ENCODE results near the gene BACE2. TPM values are rescaled to one million over a fixed set of nuclear protein-coding genes. Genes with fewer than 3 reads are reported as not detected.

The BACE2 gene
- total and polyA plus RNA-seq, 2 of the 13 experiments (the other 11 are each of a cell fraction or from before 2014, with no cell fraction given) = 0.07 to 0.11 TPM

DNA sequence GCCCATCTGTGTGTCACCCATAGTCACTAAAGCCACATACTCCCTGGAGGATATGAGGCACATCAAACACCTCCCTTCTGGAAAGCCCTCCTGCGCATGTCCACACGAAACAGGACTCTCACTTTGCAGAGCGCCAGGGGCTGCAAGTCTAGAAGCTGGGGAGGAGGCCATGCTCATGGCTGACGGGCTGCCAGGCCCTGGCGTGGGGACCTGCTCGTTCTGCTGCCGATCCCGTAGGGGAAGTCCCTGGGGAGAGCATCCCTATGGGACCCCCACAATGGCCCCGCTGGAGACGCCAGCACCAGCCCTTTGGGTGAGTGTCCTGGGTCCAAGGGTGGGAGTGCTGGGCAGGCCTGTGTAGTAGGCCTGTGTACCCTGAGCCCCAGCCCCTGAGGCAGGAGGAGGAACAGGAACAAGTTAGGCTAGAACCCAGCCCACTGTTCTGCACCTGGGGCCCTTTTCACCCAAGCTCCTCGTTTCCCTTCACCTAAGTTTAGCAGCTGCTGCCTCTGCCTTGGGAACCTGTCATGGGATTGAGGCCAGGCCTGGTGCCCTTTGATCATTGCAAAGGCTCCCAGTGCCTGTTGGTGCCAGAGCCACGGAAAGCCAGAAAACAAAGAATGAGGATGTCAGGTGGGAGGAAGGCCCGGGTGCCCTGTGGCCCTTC is 158.6 kb downstream of the BACE2 start (continued):
- TF ChIP-seq, protein P1, sequence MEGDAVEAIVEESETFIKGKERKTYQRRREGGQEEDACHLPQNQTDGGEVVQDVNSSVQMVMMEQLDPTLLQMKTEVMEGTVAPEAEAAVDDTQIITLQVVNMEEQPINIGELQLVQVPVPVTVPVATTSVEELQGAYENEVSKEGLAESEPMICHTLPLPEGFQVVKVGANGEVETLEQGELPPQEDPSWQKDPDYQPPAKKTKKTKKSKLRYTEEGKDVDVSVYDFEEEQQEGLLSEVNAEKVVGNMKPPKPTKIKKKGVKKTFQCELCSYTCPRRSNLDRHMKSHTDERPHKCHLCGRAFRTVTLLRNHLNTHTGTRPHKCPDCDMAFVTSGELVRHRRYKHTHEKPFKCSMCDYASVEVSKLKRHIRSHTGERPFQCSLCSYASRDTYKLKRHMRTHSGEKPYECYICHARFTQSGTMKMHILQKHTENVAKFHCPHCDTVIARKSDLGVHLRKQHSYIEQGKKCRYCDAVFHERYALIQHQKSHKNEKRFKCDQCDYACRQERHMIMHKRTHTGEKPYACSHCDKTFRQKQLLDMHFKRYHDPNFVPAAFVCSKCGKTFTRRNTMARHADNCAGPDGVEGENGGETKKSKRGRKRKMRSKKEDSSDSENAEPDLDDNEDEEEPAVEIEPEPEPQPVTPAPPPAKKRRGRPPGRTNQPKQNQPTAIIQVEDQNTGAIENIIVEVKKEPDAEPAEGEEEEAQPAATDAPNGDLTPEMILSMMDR (CRISPR knock-in tag; IDR thresholded peaks at IDR 0.05) = no peak
- TF ChIP-seq PHF21A (CRISPR knock-in tag; IDR thresholded peaks at IDR 0.05) (no peak), ZNF263 (CRISPR knock-in tag; IDR thresholded peaks at IDR 0.05) (no peak), ZNF562 (CRISPR knock-in tag; IDR thresholded peaks at IDR 0.05; ENCODE audit: borderline replicate concordance) (no peak), ZNF251 (CRISPR knock-in tag; IDR thresholded peaks at IDR 0.05) (no peak), ZNF589 (CRISPR knock-in tag; conservative IDR thresholded peaks at IDR 0.05) (no peak), GABPB1 (CRISPR knock-in tag; IDR thresholded peaks at IDR 0.05) (peak; percentile 34; the same call in 1 of the 2 replicates), NFIC (IDR thresholded peaks at IDR 0.05; ENCODE audit: low read length) (no peak), KMT2B (CRISPR knock-in tag; IDR thresholded peaks at IDR 0.05) (no peak), SAP130 (CRISPR knock-in tag; IDR thresholded peaks at IDR 0.05; ENCODE audit: low read depth) (no peak), ZNF143 (CRISPR knock-in tag; IDR thresholded peaks at IDR 0.05) (no peak), IKZF4 (CRISPR knock-in tag; IDR thresholded peaks at IDR 0.05; ENCODE audit: borderline replicate concordance, low read depth, not compliant biosample characterization) (no peak), ZNF160 (CRISPR knock-in tag; IDR thresholded peaks at IDR 0.05) (no peak)
- TF ChIP-seq, protein P2, sequence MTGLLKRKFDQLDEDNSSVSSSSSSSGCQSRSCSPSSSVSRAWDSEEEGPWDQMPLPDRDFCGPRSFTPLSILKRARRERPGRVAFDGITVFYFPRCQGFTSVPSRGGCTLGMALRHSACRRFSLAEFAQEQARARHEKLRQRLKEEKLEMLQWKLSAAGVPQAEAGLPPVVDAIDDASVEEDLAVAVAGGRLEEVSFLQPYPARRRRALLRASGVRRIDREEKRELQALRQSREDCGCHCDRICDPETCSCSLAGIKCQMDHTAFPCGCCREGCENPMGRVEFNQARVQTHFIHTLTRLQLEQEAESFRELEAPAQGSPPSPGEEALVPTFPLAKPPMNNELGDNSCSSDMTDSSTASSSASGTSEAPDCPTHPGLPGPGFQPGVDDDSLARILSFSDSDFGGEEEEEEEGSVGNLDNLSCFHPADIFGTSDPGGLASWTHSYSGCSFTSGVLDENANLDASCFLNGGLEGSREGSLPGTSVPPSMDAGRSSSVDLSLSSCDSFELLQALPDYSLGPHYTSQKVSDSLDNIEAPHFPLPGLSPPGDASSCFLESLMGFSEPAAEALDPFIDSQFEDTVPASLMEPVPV (CRISPR knock-in tag; IDR thresholded peaks at IDR 0.05) = no peak
- TF ChIP-seq, protein P3, sequence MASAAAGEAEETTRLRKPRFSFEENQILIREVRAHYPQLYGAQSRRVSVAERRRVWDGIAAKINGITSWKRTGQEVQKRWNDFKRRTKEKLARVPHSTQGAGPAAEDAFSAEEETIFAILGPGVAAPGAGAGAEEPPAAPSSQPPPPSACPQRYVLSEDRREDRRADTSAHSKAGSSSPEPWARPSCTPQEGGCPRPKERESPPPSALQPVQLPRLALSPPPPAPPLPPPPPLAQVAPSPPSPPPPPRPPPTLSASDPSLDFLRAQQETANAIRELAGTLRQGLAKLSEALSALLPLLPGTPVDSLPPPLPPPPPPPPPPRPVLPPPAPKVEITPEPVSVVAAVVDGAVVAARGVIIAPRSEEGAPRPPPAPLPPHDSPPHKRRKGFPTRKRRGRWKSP (CRISPR knock-in tag; IDR thresholded peaks at IDR 0.05) = no peak
